ENCODE measurements around the gene GOLGA1.

GRCh38 chr9:124949387-124949786 lies 8.5 kb upstream of the GOLGA1 start:
- TF ChIP-seq NFE2L1 (CRISPR knock-in tag; IDR thresholded peaks at IDR 0.05): no peak
- no peak for TF ChIP-seq NFYB (CRISPR knock-in tag; conservative IDR thresholded peaks at IDR 0.05; ENCODE audit: low read depth)
- TF ChIP-seq ARID4B (CRISPR knock-in tag; IDR thresholded peaks at IDR 0.05; ENCODE audit: borderline replicate concordance): no peak

All from WTC11 (cell line).